ENCODE measurements around the gene CYRIA. TPM values are rescaled to one million over a fixed set of nuclear protein-coding genes. Genes with fewer than 3 reads are reported as not detected.
A peak's percentile ranks its signal among the peaks of the same experiment; 100 is the strongest.

CYRIA gene
- polyA plus RNA-seq, 2 of the 4 experiments (the other 2 are of a cell fraction) = 0.01 to 0.08 TPM

GRCh38 chr2:16638946-16639345, 26.7 kb downstream of the CYRIA start:
- Histone ChIP-seq H3K27ac (no peak overlapping the region), H3K4me1 (no peaks in the 10 kb centered on the region), H3K9me3 (no peaks in the 10 kb centered on the region), H3K4me3 (no peak overlapping the region), H3K4me2 (no peak overlapping the region)
- no peak for DNase-seq (ENCODE audit: low read depth in 1 of 2, low spot score in 1 of 2)
- ATAC-seq = no peak
- no peak for FAIRE-seq
- WGBS (ENCODE audit: missing lambda C conversion rate) = 54% methylated on average over 8 of the region's 8 CpGs
- ChIA-PET POLR2A (no interaction called here), CTCF (interaction anchor here (1.2 kb wide), 1 partner anchor 12 kb away, joined by 3 read pairs; no protein-coding TSS in a partner anchor)
- no peak for TF ChIP-seq CTCF (IDR thresholded peaks at IDR 0.05)
- no peak for TF ChIP-seq MYC (IDR thresholded peaks at IDR 0.05; ENCODE audit: borderline replicate concordance, low read length)
- no peak for TF ChIP-seq TFCP2L1 (CRISPR knock-in tag; IDR thresholded peaks at IDR 0.05)

- no peak overlapping the region for H3K27ac ChIP-seq
- H3K9me3 ChIP-seq = no peaks in the 10 kb centered on the region
- DNase-seq (ENCODE audit: low read depth in 1 of 2, low spot score in 1 of 2) (no peak), FAIRE-seq (no peak), ATAC-seq (no peak)
- no peak overlapping the region for H3K4me2 ChIP-seq
- H3K4me3 ChIP-seq = no peak overlapping the region
- POLR2A ChIA-PET = no interaction called here
- no peaks in the 10 kb centered on the region for H3K4me1 ChIP-seq
- TF ChIP-seq MAZ (IDR thresholded peaks at IDR 0.05; ENCODE audit: borderline replicate concordance, low read depth, low read length) (no peak), POLR2AphosphoS2 (conservative IDR thresholded peaks at IDR 0.05; ENCODE audit: low read length) (no peak), EHMT2 (IDR thresholded peaks at IDR 0.05; ENCODE audit: low read depth) (no peak), SMC3 (IDR thresholded peaks at IDR 0.05) (no peak), HOXA7 (CRISPR knock-in tag; IDR thresholded peaks at IDR 0.05) (no peak), ELK1 (IDR thresholded peaks at IDR 0.05; ENCODE audit: low read depth, low read length) (no peak), HEYL (CRISPR knock-in tag; IDR thresholded peaks at IDR 0.05) (no peak), TFCP2L1 (CRISPR knock-in tag; IDR thresholded peaks at IDR 0.05) (no peak)
- 8% methylated on average over 1 of the region's 1 CpG for WGBS (ENCODE audit: missing lambda C conversion rate)
- CTCF ChIA-PET = interaction anchor here (1.6 kb wide), 1 partner anchor 29 kb away, joined by 7 read pairs; no protein-coding TSS in a partner anchor
These were observed 28.3 kb downstream of the CYRIA start for GRCh38 chr2:16637304-16637703.

- ATAC-seq (peak in 1 of 2 experiments; percentile 71; a peak in 3 of 6 replicates), FAIRE-seq (no peak), DNase-seq (ENCODE audit: low read depth in 1 of 2, low spot score in 1 of 2) (no peak)
- 29% methylated on average over 15 of the region's 15 CpGs for WGBS (ENCODE audit: missing lambda C conversion rate)
- Histone ChIP-seq H3K4me1 (no peaks in the 10 kb centered on the region), H3K4me3 (no peak overlapping the region), H3K27ac (no peak overlapping the region), H3K9me3 (no peaks in the 10 kb centered on the region), H3K4me2 (no peak overlapping the region)
- TF ChIP-seq ZNF302 (CRISPR knock-in tag; IDR thresholded peaks at IDR 0.05) = no peak
- TF ChIP-seq FOXS1 (CRISPR knock-in tag; IDR thresholded peaks at IDR 0.05) = no peak
- no peak for TF ChIP-seq REST (IDR thresholded peaks at IDR 0.05)
- TF ChIP-seq EHF (CRISPR knock-in tag; IDR thresholded peaks at IDR 0.05) = no peak
- no peak for TF ChIP-seq GATA3 (IDR thresholded peaks at IDR 0.05; ENCODE audit: borderline replicate concordance)
- TF ChIP-seq CBX2 (IDR thresholded peaks at IDR 0.05; ENCODE audit: borderline replicate concordance, low read depth) = no peak
- TF ChIP-seq ZFP36 (IDR thresholded peaks at IDR 0.05; ENCODE audit: borderline replicate concordance, partially characterized antibody) = no peak
- TF ChIP-seq JUNB (IDR thresholded peaks at IDR 0.05) = no peak
- no peak for TF ChIP-seq NPAS2 (CRISPR knock-in tag; IDR thresholded peaks at IDR 0.05; ENCODE audit: borderline replicate concordance)
- no peak for TF ChIP-seq KDM1A (IDR thresholded peaks at IDR 0.05; ENCODE audit: low read depth)
- TF ChIP-seq BHLHE40 (IDR thresholded peaks at IDR 0.05; ENCODE audit: low read depth, low read length) = no peak
- no peak for TF ChIP-seq HOXA7 (CRISPR knock-in tag; IDR thresholded peaks at IDR 0.05)
- TF ChIP-seq TFCP2L1 (CRISPR knock-in tag; IDR thresholded peaks at IDR 0.05) = no peak
- no peak for TF ChIP-seq MAX (IDR thresholded peaks at IDR 0.05)
- no peak for TF ChIP-seq EHMT2 (IDR thresholded peaks at IDR 0.05; ENCODE audit: low read depth)
- TF ChIP-seq ESRRA (IDR thresholded peaks at IDR 0.05; ENCODE audit: borderline replicate concordance, low read length) = no peak
- no peak for TF ChIP-seq HDAC2 (IDR thresholded peaks at IDR 0.05)
- POLR2A ChIA-PET = no interaction called here
- CTCF ChIA-PET = interaction anchor here (1.1 to 1.6 kb wide), 2 partner anchors 8 to 27 kb away, joined by 3 to 7 read pairs; no protein-coding TSS in a partner anchor
These were observed 29.6 kb downstream of the CYRIA start for GRCh38 chr2:16635791-16636699.
